ENCODE measurements around the gene TPCN1. TPM values are rescaled to one million over a fixed set of nuclear protein-coding genes. Genes with fewer than 3 reads are reported as not detected.

The TPCN1 gene
- total RNA-seq, 1 experiment from 2014 or later = 29.7 TPM

DNA sequence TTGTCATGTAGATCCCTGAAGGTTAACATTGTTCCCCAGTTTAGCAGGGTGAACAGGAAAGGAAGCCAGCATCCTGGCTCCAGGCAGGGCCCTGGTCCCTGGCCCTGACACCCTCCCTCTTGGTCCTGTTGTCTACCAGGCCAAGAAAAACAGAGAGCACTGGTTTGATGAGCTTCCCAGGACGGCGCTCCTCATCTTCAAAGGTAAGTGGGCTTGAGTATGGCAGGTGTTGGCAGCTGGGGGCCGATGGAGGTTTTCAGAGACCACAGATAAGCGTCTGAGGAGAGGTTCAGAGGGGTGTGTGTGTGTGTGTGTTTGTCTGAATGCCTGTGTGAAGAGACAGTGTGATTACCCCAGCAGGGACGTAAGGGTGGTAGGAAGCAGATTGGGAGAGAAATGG lies 57.4 kb downstream of the TPCN1 start:
- ChIA-PET POLR2A (no interaction called here), CTCF (no interaction called here), RAD21 (ENCODE audit: low non-redundant PET in 1 of 2, low total read pairs in 2 of 2, uncharacterized antibody in 2 of 2, unreplicated experiment in 2 of 2) (no interaction called here)
- Histone ChIP-seq H4K20me1 (ENCODE audit: insufficient read depth) (no peaks in the 10 kb centered on the region), H3K36me3 (ENCODE audit: control insufficient read depth in 1 of 2, insufficient read depth in 2 of 2, low read length in 2 of 2) (peaks cover 0 to 3% of the 10 kb centered on the region in 2 experiments; a peak in 1 of 4 replicates), H3K9me2 (ENCODE audit: insufficient read depth) (no peaks in the 10 kb centered on the region), H3K4me1 (ENCODE audit: control insufficient read depth in 1 of 2, insufficient read depth in 2 of 2, low read length in 2 of 2) (no peaks in the 10 kb centered on the region), H3K79me2 (ENCODE audit: insufficient read depth, low read length) (no peaks in the 10 kb centered on the region), H3K9me3 (ENCODE audit: control insufficient read depth in 1 of 2, insufficient read depth in 1 of 2, low read depth in 1 of 2, low read length in 2 of 2) (no peaks in the 10 kb centered on the region), H3K9ac (ENCODE audit: low read length) (no peak overlapping the region), H3K27me3 (ENCODE audit: insufficient read depth, low read length) (no peaks in the 10 kb centered on the region), H3K27ac (ENCODE audit: low read depth, low read length) (no peak overlapping the region), H3K4me2 (ENCODE audit: low read length) (no peak overlapping the region), H2AFZ (ENCODE audit: low read depth, low read length, poor library complexity, severe bottlenecking) (no peak overlapping the region), H3K4me3 (replicated peaks in 1 of 2; ENCODE audit: low read depth in 1 of 2, low read length in 2 of 2) (no peak overlapping the region)
- DNase-seq (ENCODE audit: low read depth, low spot score) = no peak
- intact Hi-C loops (cut with micrococcal nuclease) = no loop called here
- ATAC-seq = no peak
- TF ChIP-seq CBX3 (IDR thresholded peaks at IDR 0.05; ENCODE audit: low read depth) = no peak
- no peak for TF ChIP-seq JUND (IDR thresholded peaks at IDR 0.05)
- TF ChIP-seq YY1 (IDR thresholded peaks at IDR 0.05; ENCODE audit: extremely low read depth, insufficient replicate concordance, low read depth, low read length) = no peak
- TF ChIP-seq POLR2A (IDR thresholded peaks at IDR 0.05; ENCODE audit: borderline replicate concordance, extremely low read depth, insufficient read depth, insufficient read length) = no peak
- no peak for TF ChIP-seq ZBTB33 (IDR thresholded peaks at IDR 0.05; ENCODE audit: extremely low read depth, insufficient replicate concordance, low read length)
- no peak for TF ChIP-seq EGR1 (IDR thresholded peaks at IDR 0.05; ENCODE audit: low read depth)
- TF ChIP-seq SP1 (IDR thresholded peaks at IDR 0.05; ENCODE audit: low read depth) = no peak
- BruUV-seq (replicated peaks) = no TSS peak

DNA sequence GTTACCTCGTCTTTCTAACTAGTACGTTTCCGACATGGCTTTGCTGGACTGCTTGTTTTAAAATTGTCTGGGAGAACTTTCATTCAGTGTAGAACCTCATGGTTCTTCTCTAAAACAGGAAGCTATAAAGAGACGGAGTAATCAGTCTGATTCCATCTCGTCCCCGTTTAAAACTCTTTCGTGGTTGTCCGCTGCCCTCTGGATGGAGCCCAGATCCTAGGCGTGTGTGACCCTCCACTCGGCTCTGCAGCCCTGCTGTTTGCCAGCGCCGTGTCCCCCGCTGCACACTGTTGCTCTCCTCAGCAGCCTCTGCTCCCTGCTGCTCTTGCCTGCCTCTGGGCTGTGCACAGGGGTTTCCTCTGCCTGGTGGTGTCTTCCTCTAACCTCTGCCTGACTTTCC lies 63.5 kb downstream of the TPCN1 start:
- ChIA-PET RAD21 (ENCODE audit: low non-redundant PET in 1 of 2, low total read pairs in 2 of 2, uncharacterized antibody in 2 of 2, unreplicated experiment in 2 of 2) (no interaction called here), POLR2A (no interaction called here), CTCF (no interaction called here)
- no peaks in the 10 kb centered on the region for H3K79me2 ChIP-seq (ENCODE audit: insufficient read depth, low read length)
- no peak for TF ChIP-seq ZFX (IDR thresholded peaks at IDR 0.05)
- TF ChIP-seq CBX3 (IDR thresholded peaks at IDR 0.05; ENCODE audit: low read depth) = no peak
- H3K9ac ChIP-seq (ENCODE audit: low read length) = no peak overlapping the region
- H3K4me1 ChIP-seq (ENCODE audit: control insufficient read depth in 1 of 2, insufficient read depth in 2 of 2, low read length in 2 of 2) = no peaks in the 10 kb centered on the region
- intact Hi-C loops (cut with micrococcal nuclease) = no loop called here
- no peaks in the 10 kb centered on the region; a peak in 1 of 4 replicates for H3K36me3 ChIP-seq (ENCODE audit: control insufficient read depth in 1 of 2, insufficient read depth in 2 of 2, low read length in 2 of 2)
- ATAC-seq (no peak), DNase-seq (ENCODE audit: low read depth, low spot score) (no peak)
- BruUV-seq (replicated peaks) = no TSS peak
- no peaks in the 10 kb centered on the region for H3K9me2 ChIP-seq (ENCODE audit: insufficient read depth)
- no peaks in the 10 kb centered on the region for H3K9me3 ChIP-seq (ENCODE audit: control insufficient read depth in 1 of 2, insufficient read depth in 1 of 2, low read depth in 1 of 2, low read length in 2 of 2)
- no peak overlapping the region for H3K4me2 ChIP-seq (ENCODE audit: low read length)
- H3K27ac ChIP-seq (ENCODE audit: low read depth, low read length) = no peak overlapping the region
- H4K20me1 ChIP-seq (ENCODE audit: insufficient read depth) = no peaks in the 10 kb centered on the region
- H3K27me3 ChIP-seq (ENCODE audit: insufficient read depth, low read length) = no peaks in the 10 kb centered on the region
- no peak overlapping the region for H2AFZ ChIP-seq (ENCODE audit: low read depth, low read length, poor library complexity, severe bottlenecking)
- no peak overlapping the region for H3K4me3 ChIP-seq (replicated peaks in 1 of 2; ENCODE audit: low read depth in 1 of 2, low read length in 2 of 2)

Data from HCT116 (cell line).